ENCODE data around the gene PLCH2.
"Not testable (repeated sequence)": the region's sequence is repeated elsewhere in the genome, so short reads cannot be mapped to it uniquely, and the experiment has no call there.

DNA sequence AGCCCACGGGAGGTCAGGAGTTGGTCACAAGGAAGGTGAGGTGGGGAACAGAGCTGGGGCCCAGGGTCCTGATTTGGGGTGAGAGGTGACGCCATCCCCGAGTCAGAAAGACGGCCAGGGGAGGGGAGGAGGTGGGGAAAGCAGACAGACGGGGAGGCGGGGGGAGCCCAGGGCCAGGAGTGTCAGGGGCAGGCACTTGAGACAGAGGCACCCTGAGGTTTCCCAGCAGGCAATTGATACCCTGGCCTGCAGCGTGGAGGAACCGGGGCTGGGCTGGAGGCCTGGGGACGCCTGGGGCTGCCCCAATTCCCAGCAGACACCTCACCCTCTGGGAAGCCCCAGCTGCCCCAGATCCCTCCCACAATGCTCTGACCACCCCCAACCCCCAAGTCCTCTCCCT, 77.0 kb downstream of the PLCH2 start:
- TF ChIP-seq, protein P1, sequence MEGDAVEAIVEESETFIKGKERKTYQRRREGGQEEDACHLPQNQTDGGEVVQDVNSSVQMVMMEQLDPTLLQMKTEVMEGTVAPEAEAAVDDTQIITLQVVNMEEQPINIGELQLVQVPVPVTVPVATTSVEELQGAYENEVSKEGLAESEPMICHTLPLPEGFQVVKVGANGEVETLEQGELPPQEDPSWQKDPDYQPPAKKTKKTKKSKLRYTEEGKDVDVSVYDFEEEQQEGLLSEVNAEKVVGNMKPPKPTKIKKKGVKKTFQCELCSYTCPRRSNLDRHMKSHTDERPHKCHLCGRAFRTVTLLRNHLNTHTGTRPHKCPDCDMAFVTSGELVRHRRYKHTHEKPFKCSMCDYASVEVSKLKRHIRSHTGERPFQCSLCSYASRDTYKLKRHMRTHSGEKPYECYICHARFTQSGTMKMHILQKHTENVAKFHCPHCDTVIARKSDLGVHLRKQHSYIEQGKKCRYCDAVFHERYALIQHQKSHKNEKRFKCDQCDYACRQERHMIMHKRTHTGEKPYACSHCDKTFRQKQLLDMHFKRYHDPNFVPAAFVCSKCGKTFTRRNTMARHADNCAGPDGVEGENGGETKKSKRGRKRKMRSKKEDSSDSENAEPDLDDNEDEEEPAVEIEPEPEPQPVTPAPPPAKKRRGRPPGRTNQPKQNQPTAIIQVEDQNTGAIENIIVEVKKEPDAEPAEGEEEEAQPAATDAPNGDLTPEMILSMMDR (conservative IDR thresholded peaks at IDR 0.05; ENCODE audit: low read length), result not testable (repeated sequence)
- not testable (repeated sequence) for TF ChIP-seq EZH2phosphoT487 (IDR thresholded peaks at IDR 0.05; ENCODE audit: borderline replicate concordance, low read depth, low read length)
